GM20000 (cell line): ENCODE data around the gene GABRA5.

Experiments
- DNase-seq: peaks from one replicate; pipeline ENCODE4 v3.0.0; 2012; ENCODE audit warnings: low spot score
- CTCF ChIP-seq: IDR thresholded peaks from 2 replicates; pipeline ENCODE4 v1.5.1; 2012; ENCODE audit warnings: mild to moderate bottlenecking, control low read depth; ENCODE audit errors: extremely low read depth, missing control alignments

GABRA5 gene

GRCh38 chr15:26877831-26878230 is 11.0 kb downstream of the GABRA5 start:
- no peak for DNase-seq
- TF ChIP-seq CTCF, result no peak

- no peak for DNase-seq
- TF ChIP-seq CTCF, result no peak
Measured at GRCh38 chr15:26879706-26880105, 12.8 kb downstream of the GABRA5 start.

GRCh38 chr15:26882112-26882511 is 15.2 kb downstream of the GABRA5 start:
- DNase-seq, result no peak
- TF ChIP-seq CTCF, result no peak

GRCh38 chr15:26882616-26883365 is 15.9 kb downstream of the GABRA5 start:
- no peak for TF ChIP-seq CTCF
- peak; percentile 10 for DNase-seq

- TF ChIP-seq CTCF, result no peak
- DNase-seq, result peak; percentile 13
Measured at GRCh38 chr15:26883466-26883865, 16.6 kb downstream of the GABRA5 start.

GRCh38 chr15:26886566-26886965 is 19.7 kb downstream of the GABRA5 start:
- TF ChIP-seq CTCF, result no peak

GRCh38 chr15:26887926-26888666 is 21.2 kb downstream of the GABRA5 start:
- peak; percentile 4 for DNase-seq
- TF ChIP-seq CTCF, result no peak

More at GRCh38 chr15:26886566-26886965, 19.7 kb downstream of the GABRA5 start:
- DNase-seq, result peak; percentile 7
